Endothelial cell of umbilical vein (primary cell): ENCODE data around the gene CCDC12. TPM values are rescaled to one million over a fixed set of nuclear protein-coding genes. Genes with fewer than 3 reads are reported as not detected.

Source experiments
- BruUV-seq: library from RNA; stranded (reverse); fragments of 400-500 nt; replicated peaks from 2 replicates; lab custom pipeline; 2021; lab: Mats Ljungman, UMichigan
- CTCF ChIA-PET: fragments of 300-600, 350-600 bp; sonication (Branson Sonifier 250); formaldehyde crosslinking; loops from one replicate; lab custom pipeline; 2021; ENCODE audit warnings: antibody characterized with exemption, inconsistent platforms; lab: Charles Lee
- POLR2A ChIA-PET: fragments of 300-600, 350-600 bp; sonication (Branson Sonifier 250); formaldehyde crosslinking; loops from one replicate; lab custom pipeline; 2021; ENCODE audit warnings: antibody characterized with exemption, inconsistent platforms; lab: Charles Lee
- DNase-seq: peaks from one replicate; pipeline ENCODE4 v3.0.0-alpha.2; 2011; ENCODE audit warnings: low read depth, low spot score
- FAIRE-seq: peaks from 2 replicates; lab custom pipeline; 2011; peaks lifted over from hg19 to GRCh38; lab: Jason Lieb, UNC
- H2AFZ ChIP-seq: 2 replicates; pipeline ENCODE4 v1.6.0; 2012; ENCODE audit warnings: low read depth, low read length, control low read depth, inconsistent platforms
- H3K27ac ChIP-seq: 2 replicates; pipeline ENCODE4 v1.5.1; 2011; ENCODE audit warnings: low read depth, mild to moderate bottlenecking, control low read depth, low read length, moderate library complexity; ENCODE audit not compliant: insufficient read depth
- H3K27me3 ChIP-seq, 2 experiments: 2 replicates each; pipeline versions ENCODE4 v1.6.0 to v1.6.1; 2011; ENCODE audit warnings: low read length in 2 of 2, mixed read lengths in 1 of 2; ENCODE audit not compliant: control insufficient read depth in 2 of 2, insufficient read depth in 2 of 2
- H3K36me3 ChIP-seq, 2 experiments: 2 replicates in 1 of 2; 3 replicates in 1 of 2; pipeline ENCODE4 v1.5.1; 2011; ENCODE audit warnings: low read length in 2 of 2, mild to moderate bottlenecking in 1 of 2, moderate library complexity in 1 of 2; ENCODE audit not compliant: control insufficient read depth in 2 of 2, insufficient read depth in 2 of 2; ENCODE audit errors: extremely low read depth in 1 of 2
- H3K4me1 ChIP-seq: 3 replicates; pipeline ENCODE4 v1.5.1; 2011; ENCODE audit warnings: mild to moderate bottlenecking, low read length; ENCODE audit not compliant: control insufficient read depth, insufficient read depth; ENCODE audit errors: extremely low read depth
- H3K4me2 ChIP-seq: 2 replicates; pipeline ENCODE4 v1.6.1; 2011; ENCODE audit warnings: low read length, control low read depth, mixed read lengths; ENCODE audit not compliant: insufficient read depth
- H3K4me3 ChIP-seq, 3 experiments: fragments of 200-600 bp in 1 of 3; sonication (generic), shearing (Covaris generic) in 1 of 3; replicated peaks in 1 of 3; 2 replicates each; pipeline ENCODE4 v1.5.1; 2011 to 2016; ENCODE audit warnings: control low read depth in 3 of 3, low read length in 3 of 3, mild to moderate bottlenecking in 2 of 3, inconsistent platforms in 1 of 3, low read depth in 1 of 3, moderate library complexity in 1 of 3; ENCODE audit not compliant: insufficient read depth in 1 of 3
- H3K79me2 ChIP-seq: 2 replicates; pipeline ENCODE4 v1.6.0; 2012; ENCODE audit warnings: low read length, inconsistent platforms; ENCODE audit not compliant: control insufficient read depth, insufficient read depth
- H3K9ac ChIP-seq: replicated peaks from 2 replicates; pipeline ENCODE3; 2011; ENCODE audit warnings: low read length, control low read depth; ENCODE audit not compliant: insufficient read depth; ENCODE audit errors: extremely low read depth
- H3K9me1 ChIP-seq: replicated peaks from 3 replicates; pipeline ENCODE4 v1.6.0; 2011; ENCODE audit warnings: mild to moderate bottlenecking, low read length; ENCODE audit not compliant: control insufficient read depth, insufficient read depth; ENCODE audit errors: extremely low read depth
- H3K9me3 ChIP-seq: replicated peaks from 2 replicates; pipeline ENCODE4 v1.5.1; 2012; ENCODE audit warnings: low read length, inconsistent platforms; ENCODE audit not compliant: control insufficient read depth, insufficient read depth
- H4K20me1 ChIP-seq: replicated peaks from 2 replicates; pipeline ENCODE3; 2011; ENCODE audit warnings: mild to moderate bottlenecking, low read length; ENCODE audit not compliant: control insufficient read depth, insufficient read depth; ENCODE audit errors: extremely low read depth
- EZH2 ChIP-seq: IDR thresholded peaks from 2 replicates; pipeline ENCODE4 v1.6.1; 2012; ENCODE audit warnings: borderline replicate concordance, low read depth, mild to moderate bottlenecking, moderate library complexity, low read length, inconsistent platforms; ENCODE audit not compliant: severe bottlenecking
- FOS ChIP-seq: IDR thresholded peaks from 2 replicates; pipeline ENCODE4 v1.6.1; 2011; ENCODE audit warnings: mild to moderate bottlenecking, low read length, moderate library complexity, borderline replicate concordance; ENCODE audit not compliant: insufficient read depth
- GATA2 ChIP-seq: IDR thresholded peaks from 2 replicates; pipeline ENCODE4 v1.7.0; 2011; ENCODE audit warnings: low read depth, mild to moderate bottlenecking, moderate library complexity, mixed read lengths, low read length; ENCODE audit not compliant: insufficient read length, insufficient read depth
- JUN ChIP-seq: IDR thresholded peaks from 2 replicates; pipeline ENCODE4 v1.6.1; 2011; ENCODE audit warnings: borderline replicate concordance, low read depth; ENCODE audit not compliant: insufficient read length, insufficient read depth
- MYC ChIP-seq: IDR thresholded peaks from one replicate; pipeline ENCODE4 v1.6.1; 2011; ENCODE audit warnings: mild to moderate bottlenecking, low read depth, low read length
- POLR2A ChIP-seq: IDR thresholded peaks from 2 replicates; pipeline ENCODE4 v1.6.1; 2012; ENCODE audit warnings: low read depth, mild to moderate bottlenecking, control low read depth, low read length
- POLR2AphosphoS5 ChIP-seq: IDR thresholded peaks from 2 replicates; pipeline ENCODE4 v1.6.1; 2012; ENCODE audit warnings: low read depth, mild to moderate bottlenecking, control low read depth, low read length, moderate library complexity; ENCODE audit not compliant: insufficient read depth
- dilution Hi-C: fragments of 300-500 bp; cut with MboI; formaldehyde crosslinking; loops from one replicate; pipeline ENCODE4 v1.15.0; 2019; ENCODE audit warnings: low sequenced_read_pairs; ENCODE audit not compliant: extremely low pct_ligation_motif_present
- intact Hi-C: fragments of 100-400 bp; cut with micrococcal nuclease; formaldehyde crosslinking; loops from one replicate; pipeline ENCODE4 v1.10.0; 2022
- polyA plus RNA-seq, 4 experiments: library from polyadenylated mRNA; depleted of rRNA in 3 of 4; stranded (reverse) in 3 of 4; unstranded in 1 of 4; fragments of >200 nt; gene quantifications; 2 replicates each; pipeline versions ENCODE4 v1.2.1 to v1.2.3, GENCODE V29; 2011 to 2012; ENCODE audit warnings: missing spikeins in 1 of 4
- total RNA-seq: library from RNA; stranded (reverse); gene quantifications from 2 replicates; pipeline ENCODE4 v1.2.3, GENCODE V29; 2021
- TF ChIP-seq, protein P1 (sequence below), 2 donors: IDR thresholded peaks; 1 replicate in 1 of 2; 2 replicates in 1 of 2; pipeline ENCODE4 v1.5.1; 2011; ENCODE audit warnings: low read length in 2 of 2, mild to moderate bottlenecking in 2 of 2, moderate library complexity in 2 of 2, control low read depth in 1 of 2, inconsistent platforms in 1 of 2, low read depth in 1 of 2; ENCODE audit not compliant: insufficient read depth in 1 of 2; ENCODE audit errors: extremely low read depth in 1 of 2
- TF ChIP-seq, protein P2 (sequence below): IDR thresholded peaks from 2 replicates; pipeline ENCODE4 v1.6.1; 2011; ENCODE audit not compliant: insufficient read depth, insufficient read length

Gene CCDC12
- total and polyA plus RNA-seq, 2 donors (not counting 3 experiments of a cell fraction or from before 2014, with no cell fraction given): 35.1 to 50.5 TPM

DNA sequence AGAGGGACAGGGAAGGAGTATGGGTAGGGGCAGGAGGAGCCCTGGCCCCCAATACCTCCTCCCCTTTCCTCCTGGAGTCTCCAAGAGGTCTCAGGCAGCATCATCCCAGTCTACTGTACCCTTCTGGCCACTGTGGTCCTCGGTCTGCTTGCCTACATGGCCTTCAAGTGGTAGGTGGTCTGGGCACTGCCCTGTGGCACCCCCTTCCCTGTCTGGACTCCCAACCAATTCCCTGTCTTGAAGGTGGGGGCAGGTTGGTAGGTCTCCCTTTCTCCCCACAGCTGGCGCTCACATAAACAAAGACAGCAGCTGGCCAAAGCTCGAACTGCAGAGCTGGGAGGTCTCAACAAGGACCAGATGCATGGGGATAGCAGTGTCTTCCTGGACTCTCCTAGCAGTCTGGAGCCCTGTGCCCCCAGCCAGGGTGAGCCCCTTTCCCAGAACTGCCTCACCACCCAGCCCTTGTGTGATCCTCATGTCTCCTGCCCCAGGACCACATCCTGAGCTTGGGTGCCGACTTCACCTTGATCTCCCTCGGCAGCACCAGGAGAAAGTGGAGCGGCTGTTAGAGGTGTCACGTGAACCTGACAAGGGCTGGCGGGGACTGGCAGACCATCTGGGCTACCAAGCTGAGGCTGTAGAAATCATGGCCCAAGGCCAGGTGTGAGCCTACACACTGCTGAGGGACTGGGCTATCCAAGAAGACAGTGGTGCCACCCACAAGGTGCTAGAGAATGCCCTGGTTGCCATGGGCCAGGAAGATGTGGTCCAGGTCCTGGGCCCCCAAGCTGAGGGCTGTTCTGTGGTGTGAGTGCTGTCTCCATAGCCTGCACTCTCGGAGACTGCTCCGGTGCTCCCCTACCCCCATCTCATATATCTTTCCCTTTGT is 36.0 kb upstream of the CCDC12 start:
- BruUV-seq: no TSS peak
- Histone ChIP-seq H3K27ac (no peak overlapping the region), H2AFZ (no peak overlapping the region), H4K20me1 (no peaks in the 10 kb centered on the region), H3K9me3 (no peaks in the 10 kb centered on the region), H3K4me3 (no peak overlapping the region), H3K79me2 (no peaks in the 10 kb centered on the region), H3K9me1 (no peaks in the 10 kb centered on the region), H3K36me3 (peaks cover 2% of the 10 kb centered on the region in 2 experiments), H3K9ac (no peak overlapping the region), H3K4me1 (peaks cover 16% of the 10 kb centered on the region), H3K27me3 (no peaks in the 10 kb centered on the region), H3K4me2 (no peak overlapping the region)
- intact Hi-C loops (loop anchor here (10.0 kb wide), 1 partner anchor 362 kb away; no protein-coding TSS in a partner anchor), dilution Hi-C loops (no loop called here)
- DNase-seq (no peak), FAIRE-seq (no peak)
- POLR2A ChIA-PET: no interaction called here
- CTCF ChIA-PET: no interaction called here
- TF ChIP-seq JUN: no peak
- no peak for TF ChIP-seq EZH2
- TF ChIP-seq POLR2AphosphoS5: no peak
- TF ChIP-seq, protein P1, sequence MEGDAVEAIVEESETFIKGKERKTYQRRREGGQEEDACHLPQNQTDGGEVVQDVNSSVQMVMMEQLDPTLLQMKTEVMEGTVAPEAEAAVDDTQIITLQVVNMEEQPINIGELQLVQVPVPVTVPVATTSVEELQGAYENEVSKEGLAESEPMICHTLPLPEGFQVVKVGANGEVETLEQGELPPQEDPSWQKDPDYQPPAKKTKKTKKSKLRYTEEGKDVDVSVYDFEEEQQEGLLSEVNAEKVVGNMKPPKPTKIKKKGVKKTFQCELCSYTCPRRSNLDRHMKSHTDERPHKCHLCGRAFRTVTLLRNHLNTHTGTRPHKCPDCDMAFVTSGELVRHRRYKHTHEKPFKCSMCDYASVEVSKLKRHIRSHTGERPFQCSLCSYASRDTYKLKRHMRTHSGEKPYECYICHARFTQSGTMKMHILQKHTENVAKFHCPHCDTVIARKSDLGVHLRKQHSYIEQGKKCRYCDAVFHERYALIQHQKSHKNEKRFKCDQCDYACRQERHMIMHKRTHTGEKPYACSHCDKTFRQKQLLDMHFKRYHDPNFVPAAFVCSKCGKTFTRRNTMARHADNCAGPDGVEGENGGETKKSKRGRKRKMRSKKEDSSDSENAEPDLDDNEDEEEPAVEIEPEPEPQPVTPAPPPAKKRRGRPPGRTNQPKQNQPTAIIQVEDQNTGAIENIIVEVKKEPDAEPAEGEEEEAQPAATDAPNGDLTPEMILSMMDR (IDR thresholded peaks at IDR 0.05; ENCODE audit: extremely low read depth in 1 of 2, insufficient read depth in 1 of 2, low read depth in 1 of 2, low read length in 2 of 2): no peak
- TF ChIP-seq, protein P2, sequence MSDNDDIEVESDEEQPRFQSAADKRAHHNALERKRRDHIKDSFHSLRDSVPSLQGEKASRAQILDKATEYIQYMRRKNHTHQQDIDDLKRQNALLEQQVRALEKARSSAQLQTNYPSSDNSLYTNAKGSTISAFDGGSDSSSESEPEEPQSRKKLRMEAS: no peak
- TF ChIP-seq MYC: no peak
- TF ChIP-seq POLR2A: no peak
- TF ChIP-seq FOS: no peak
- TF ChIP-seq GATA2: no peak
